ENCODE data around the gene KLK7. TPM values are rescaled to one million over a fixed set of nuclear protein-coding genes. Genes with fewer than 3 reads are reported as not detected.
A peak's percentile ranks its signal among the peaks of the same experiment; 100 is the strongest.
"Not testable (repeated sequence)": the region's sequence is repeated elsewhere in the genome, so short reads cannot be mapped to it uniquely, and the experiment has no call there.

KLK7 gene
- polyA plus RNA-seq, 3 donors from 2014 or later, result not detected

GRCh38 chr19:51005248-51005647 is 21.5 kb upstream of the KLK7 start:
- H3K27ac Mint-ChIP-seq, result no peak overlapping the region
- no peaks in the 10 kb centered on the region for H3K36me3 Mint-ChIP-seq
- no peak for DNase-seq
- H3K9me3 Mint-ChIP-seq, result peaks cover 0 to 4% (median 0%) of the 10 kb centered on the region in 6 donors
- H3K27me3 Mint-ChIP-seq (ENCODE audit: low read depth in 3 of 3), result peaks cover 2 to 16% (median 13%) of the 10 kb centered on the region in 3 donors
- H3K4me3 Mint-ChIP-seq, result no peak overlapping the region
- no peaks in the 10 kb centered on the region for H3K4me1 Mint-ChIP-seq

GRCh38 chr19:51003316-51003715 is 19.6 kb upstream of the KLK7 start:
- DNase-seq, result no peak
- Mint-ChIP-seq H3K27me3 (ENCODE audit: low read depth in 3 of 3) (peaks cover 3 to 18% (median 10%) of the 10 kb centered on the region in 3 donors), H3K36me3 (no peaks in the 10 kb centered on the region), H3K27ac (no peak overlapping the region), H3K9me3 (peaks cover 0 to 2% (median 0%) of the 10 kb centered on the region in 6 donors), H3K4me3 (no peak overlapping the region), H3K4me1 (no peaks in the 10 kb centered on the region)

GRCh38 chr19:51002542-51003311 is 19.0 kb upstream of the KLK7 start:
- peaks cover 0 to 2% (median 0%) of the 10 kb centered on the region in 6 donors for H3K9me3 Mint-ChIP-seq
- peak in 1 of 3 donors; percentile 19 for DNase-seq
- H3K27ac Mint-ChIP-seq, result peak overlapping the region in 1 of 6 donors; percentile 34
- no peak overlapping the region for H3K4me3 Mint-ChIP-seq
- peaks cover 5 to 18% (median 12%) of the 10 kb centered on the region in 3 donors for H3K27me3 Mint-ChIP-seq (ENCODE audit: low read depth in 3 of 3)
- no peaks in the 10 kb centered on the region for H3K4me1 Mint-ChIP-seq
- no peaks in the 10 kb centered on the region for H3K36me3 Mint-ChIP-seq

- Mint-ChIP-seq H3K4me3 (no peak overlapping the region), H3K27me3 (ENCODE audit: low read depth in 3 of 3) (peaks cover 5 to 18% (median 8%) of the 10 kb centered on the region in 3 donors), H3K9me3 (peaks cover 0 to 2% (median 0%) of the 10 kb centered on the region in 6 donors), H3K4me1 (no peaks in the 10 kb centered on the region), H3K27ac (no peak overlapping the region), H3K36me3 (no peaks in the 10 kb centered on the region)
- no peak for DNase-seq
These were observed 18.4 kb upstream of the KLK7 start for GRCh38 chr19:51002089-51002532.

- H3K27ac Mint-ChIP-seq, result no peak within 1 kb of the TSS
- DNase-seq, result no peak
- H3K36me3 Mint-ChIP-seq, result no peaks in the 10 kb centered on the region
- H3K27me3 Mint-ChIP-seq (ENCODE audit: low read depth in 3 of 3), result peaks cover 5 to 18% (median 10%) of the 10 kb centered on the region in 3 donors
- no peaks in the 10 kb centered on the region for H3K4me1 Mint-ChIP-seq
- no peak within 1 kb of the TSS for H3K4me3 Mint-ChIP-seq
- H3K9me3 Mint-ChIP-seq, result peaks cover 0 to 2% (median 0%) of the 10 kb centered on the region in 6 donors
These were observed 17.8 kb upstream of the KLK7 start, which contains the start of gene KLK8 for GRCh38 chr19:51001515-51001914. TSS of gene KLK8 (minus strand) at chr19:51001604. CDS start at chr19:51001167, 437 bp downstream.

GRCh38 chr19:51000981-51001380 is 17.3 kb upstream of the KLK7 start:
- Mint-ChIP-seq H3K4me1 (no peaks in the 10 kb centered on the region), H3K27ac (no peak overlapping the region), H3K9me3 (peaks cover 0 to 2% (median 0%) of the 10 kb centered on the region in 6 donors), H3K27me3 (ENCODE audit: low read depth in 3 of 3) (peaks cover 8 to 18% (median 10%) of the 10 kb centered on the region in 3 donors), H3K4me3 (no peak overlapping the region), H3K36me3 (no peaks in the 10 kb centered on the region)
- DNase-seq, result no peak

- Mint-ChIP-seq H3K36me3 (no peaks in the 10 kb centered on the region), H3K27me3 (ENCODE audit: low read depth in 3 of 3) (peaks cover 8 to 18% (median 10%) of the 10 kb centered on the region in 3 donors), H3K4me1 (no peaks in the 10 kb centered on the region), H3K9me3 (peaks cover 0 to 2% (median 0%) of the 10 kb centered on the region in 6 donors), H3K27ac (no peak overlapping the region), H3K4me3 (no peak overlapping the region)
- DNase-seq, result no peak
These were observed 16.7 kb upstream of the KLK7 start for GRCh38 chr19:51000426-51000825.

GRCh38 chr19:50998686-50999085 is 15.0 kb upstream of the KLK7 start:
- Mint-ChIP-seq H3K27me3 (ENCODE audit: low read depth in 3 of 3) (peaks cover 9 to 17% (median 10%) of the 10 kb centered on the region in 3 donors), H3K9me3 (peaks cover 0 to 2% (median 0%) of the 10 kb centered on the region in 6 donors), H3K36me3 (no peaks in the 10 kb centered on the region), H3K27ac (no peak overlapping the region), H3K4me3 (no peak overlapping the region), H3K4me1 (no peaks in the 10 kb centered on the region)
- no peak for DNase-seq

- H3K4me1 Mint-ChIP-seq, result no peaks in the 10 kb centered on the region
- H3K9me3 Mint-ChIP-seq, result peaks cover 0 to 2% (median 0%) of the 10 kb centered on the region in 6 donors
- H3K36me3 Mint-ChIP-seq, result no peaks in the 10 kb centered on the region
- peaks cover 6 to 17% (median 8%) of the 10 kb centered on the region in 3 donors for H3K27me3 Mint-ChIP-seq (ENCODE audit: low read depth in 3 of 3)
- no peak overlapping the region for H3K4me3 Mint-ChIP-seq
- no peak overlapping the region for H3K27ac Mint-ChIP-seq
- no peak for DNase-seq
These were observed 14.3 kb upstream of the KLK7 start for GRCh38 chr19:50998061-50998460.

- Mint-ChIP-seq H3K27ac (no peak overlapping the region), H3K4me3 (no peak overlapping the region), H3K27me3 (ENCODE audit: low read depth in 3 of 3) (peaks cover 7 to 12% (median 12%) of the 10 kb centered on the region in 3 donors), H3K36me3 (no peaks in the 10 kb centered on the region), H3K4me1 (no peaks in the 10 kb centered on the region), H3K9me3 (no peaks in the 10 kb centered on the region)
- DNase-seq, result no peak
These were observed 10.4 kb upstream of the KLK7 start for GRCh38 chr19:50994129-50994528.

GRCh38 chr19:50992666-50993035 is 8.9 kb upstream of the KLK7 start:
- Mint-ChIP-seq H3K36me3 (no peaks in the 10 kb centered on the region), H3K27me3 (ENCODE audit: low read depth in 3 of 3) (peaks cover 8 to 16% (median 9%) of the 10 kb centered on the region in 3 donors), H3K4me1 (no peaks in the 10 kb centered on the region), H3K4me3 (no peak overlapping the region), H3K27ac (no peak overlapping the region), H3K9me3 (no peaks in the 10 kb centered on the region)
- no peak for DNase-seq

GRCh38 chr19:50984416-50984815 is 699 bp upstream of the KLK7 start:
- not testable (repeated sequence) for H3K4me1 Mint-ChIP-seq, DNase-seq, H3K27ac Mint-ChIP-seq, H3K9me3 Mint-ChIP-seq, H3K4me3 Mint-ChIP-seq, H3K36me3 Mint-ChIP-seq
- peaks cover 9 to 22% (median 18%) of the 10 kb centered on the region in 3 donors for H3K27me3 Mint-ChIP-seq (ENCODE audit: low read depth in 3 of 3)

GRCh38 chr19:50982186-50982585 is 1.5 kb downstream of the KLK7 start:
- H3K27ac Mint-ChIP-seq, result no peak overlapping the region
- no peaks in the 10 kb centered on the region for H3K4me1 Mint-ChIP-seq
- peaks cover 0 to 4% (median 0%) of the 10 kb centered on the region in 3 donors for H3K36me3 Mint-ChIP-seq
- peaks cover 8 to 17% (median 16%) of the 10 kb centered on the region in 3 donors for H3K27me3 Mint-ChIP-seq (ENCODE audit: low read depth in 3 of 3)
- H3K4me3 Mint-ChIP-seq, result no peak overlapping the region
- DNase-seq, result no peak
- peaks cover 0 to 2% (median 0%) of the 10 kb centered on the region in 6 donors for H3K9me3 Mint-ChIP-seq

GRCh38 chr19:50981587-50982146 is 2.0 kb downstream of the KLK7 start:
- Mint-ChIP-seq H3K27ac (no peak overlapping the region), H3K27me3 (ENCODE audit: low read depth in 3 of 3) (peaks cover 8 to 18% (median 17%) of the 10 kb centered on the region in 3 donors), H3K36me3 (peaks cover 0 to 4% (median 0%) of the 10 kb centered on the region in 3 donors), H3K4me3 (no peak overlapping the region), H3K4me1 (no peaks in the 10 kb centered on the region), H3K9me3 (peaks cover 0 to 2% (median 0%) of the 10 kb centered on the region in 6 donors)
- no peak for DNase-seq

Measured in immature natural killer cell (primary cell).